Astrocyte (in vitro differentiated cells and primary cell): Measurements from ENCODE around the gene TBC1D14. TPM values are rescaled to one million over a fixed set of nuclear protein-coding genes. Genes with fewer than 3 reads are reported as not detected.

Source experiments
- DNase-seq: peaks from one replicate; pipeline ENCODE4 v3.0.0-alpha.2; 2010; ENCODE audit warnings: low read depth
- FAIRE-seq: peaks from 2 replicates; lab custom pipeline; 2011; peaks lifted over from hg19 to GRCh38; lab: Jason Lieb, UNC
- H2AFZ ChIP-seq: 2 replicates; pipeline ENCODE4 v1.6.0; 2012; ENCODE audit warnings: low read depth, low read length, inconsistent platforms
- H3K27ac ChIP-seq: 2 replicates; pipeline ENCODE4 v1.5.1; 2011; ENCODE audit warnings: low read depth, low read length, inconsistent platforms
- H3K27me3 ChIP-seq: 2 replicates; pipeline ENCODE4 v1.6.0; 2011; ENCODE audit warnings: low read length, inconsistent platforms; ENCODE audit not compliant: insufficient read depth
- H3K36me3 ChIP-seq: 2 replicates; pipeline ENCODE4 v1.5.1; 2011; ENCODE audit warnings: low read length, inconsistent platforms; ENCODE audit not compliant: insufficient read depth
- H3K4me1 ChIP-seq: 2 replicates; pipeline ENCODE4 v1.5.1; 2011; ENCODE audit warnings: low read length, inconsistent platforms; ENCODE audit not compliant: insufficient read depth
- H3K4me2 ChIP-seq: 2 replicates; pipeline ENCODE4 v1.6.0; 2012; ENCODE audit warnings: low read length, inconsistent platforms
- H3K4me3 ChIP-seq: 2 replicates; pipeline ENCODE4 v1.5.1; 2011; ENCODE audit warnings: low read depth, mild to moderate bottlenecking, low read length, inconsistent platforms; ENCODE audit not compliant: insufficient read depth
- H3K79me2 ChIP-seq: 2 replicates; pipeline ENCODE4 v1.6.0; 2012; ENCODE audit warnings: mild to moderate bottlenecking, low read length, inconsistent platforms; ENCODE audit not compliant: insufficient read depth
- H3K9ac ChIP-seq: 2 replicates; pipeline ENCODE4 v1.6.0; 2012; ENCODE audit warnings: mild to moderate bottlenecking, low read length, inconsistent platforms
- H3K9me3 ChIP-seq: 2 replicates; pipeline ENCODE4 v1.5.1; 2012; ENCODE audit warnings: low read depth, mild to moderate bottlenecking, low read length, inconsistent platforms; ENCODE audit not compliant: insufficient read depth
- H4K20me1 ChIP-seq: 2 replicates; pipeline ENCODE4 v1.6.0; 2012; ENCODE audit warnings: low read length, inconsistent platforms; ENCODE audit not compliant: insufficient read depth
- H3K27ac Mint-ChIP-seq: one replicate; pipeline ENCODE4 v1.8.0; 2021; ENCODE audit warnings: mild to moderate bottlenecking, mixed read lengths; ENCODE audit not compliant: unreplicated experiment
- H3K27me3 Mint-ChIP-seq: one replicate; pipeline ENCODE4 v1.8.0; 2021; ENCODE audit warnings: low read depth, mixed read lengths; ENCODE audit not compliant: unreplicated experiment
- H3K36me3 Mint-ChIP-seq: one replicate; pipeline ENCODE4 v1.8.0; 2021; ENCODE audit warnings: low read depth, mixed read lengths; ENCODE audit not compliant: unreplicated experiment
- H3K4me1 Mint-ChIP-seq: one replicate; pipeline ENCODE4 v1.8.0; 2021; ENCODE audit warnings: low read depth, mixed read lengths; ENCODE audit not compliant: unreplicated experiment
- H3K4me3 Mint-ChIP-seq: one replicate; pipeline ENCODE4 v1.8.0; 2021; ENCODE audit warnings: mild to moderate bottlenecking, moderate library complexity, mixed read lengths; ENCODE audit not compliant: unreplicated experiment
- H3K9me3 Mint-ChIP-seq: one replicate; pipeline ENCODE4 v1.8.0; 2021; ENCODE audit warnings: mild to moderate bottlenecking, mixed read lengths; ENCODE audit not compliant: unreplicated experiment
- CTCF ChIP-seq: IDR thresholded peaks from 2 replicates; pipeline ENCODE4 v1.5.1; 2011; ENCODE audit warnings: low read depth, mild to moderate bottlenecking, inconsistent platforms, low read length, moderate library complexity; ENCODE audit not compliant: insufficient read depth
- EZH2 ChIP-seq: IDR thresholded peaks from 2 replicates; pipeline ENCODE4 v1.6.1; 2012; ENCODE audit warnings: mild to moderate bottlenecking, low read length, inconsistent platforms; ENCODE audit not compliant: insufficient read depth
- total RNA-seq: library from RNA; stranded (reverse); gene quantifications from 2 replicates; pipeline ENCODE4 v1.2.1, GENCODE V29; 2021

TBC1D14 gene
- total RNA-seq, 1 donor from 2014 or later = 30.4 TPM

- peak overlapping the region; percentile 84 for H3K9ac ChIP-seq
- peaks cover 3% of the 10 kb centered on the region for H3K36me3 ChIP-seq
- Mint-ChIP-seq H3K4me3 (peak overlapping the region; percentile 92), H3K4me1 (peaks cover 3% of the 10 kb centered on the region), H3K27ac (peak overlapping the region; percentile 94), H3K9me3 (no peaks in the 10 kb centered on the region), H3K36me3 (peaks cover 4% of the 10 kb centered on the region), H3K27me3 (peaks cover 24% of the 10 kb centered on the region)
- peak overlapping the region; percentile 66 for H3K27ac ChIP-seq
- H3K9me3 ChIP-seq = no peaks in the 10 kb centered on the region
- TF ChIP-seq EZH2 = no peak
- TF ChIP-seq CTCF = no peak
- H3K27me3 ChIP-seq = peaks cover 10% of the 10 kb centered on the region
- H4K20me1 ChIP-seq = peaks cover 30% of the 10 kb centered on the region
- H3K4me2 ChIP-seq = peak overlapping the region; percentile 99
- peak overlapping the region; percentile 77 for H3K4me3 ChIP-seq
- H2AFZ ChIP-seq = peak overlapping the region; percentile 93
- DNase-seq (no peak), FAIRE-seq (no peak)
- peaks cover 16% of the 10 kb centered on the region for H3K4me1 ChIP-seq
- H3K79me2 ChIP-seq = peaks cover 39% of the 10 kb centered on the region
Observed at GRCh38 chr4:7068883-7069282, 159.3 kb downstream of the TBC1D14 start.

- peak; percentile 34 for FAIRE-seq
Observed at GRCh38 chr4:7070729-7071511, 161.3 kb downstream of the TBC1D14 start.

More at GRCh38 chr4:7070729-7071511, 161.3 kb downstream of the TBC1D14 start:
- no peak overlapping the region for H3K9ac ChIP-seq
- no peak overlapping the region for H3K27ac Mint-ChIP-seq
- no peaks in the 10 kb centered on the region for H3K4me1 Mint-ChIP-seq
- peak; percentile 22 for DNase-seq
- TF ChIP-seq CTCF = peak; percentile 98
- no peak for TF ChIP-seq EZH2
- no peak overlapping the region for H3K27ac ChIP-seq
- no peak overlapping the region for H3K4me3 ChIP-seq
- peaks cover 3% of the 10 kb centered on the region for H3K9me3 Mint-ChIP-seq
- H3K4me3 Mint-ChIP-seq = no peak overlapping the region
- H3K27me3 Mint-ChIP-seq = peaks cover 24% of the 10 kb centered on the region
- no peak overlapping the region for H2AFZ ChIP-seq
- H3K4me2 ChIP-seq = no peak overlapping the region
- peaks cover 19% of the 10 kb centered on the region for H3K79me2 ChIP-seq
- peaks cover 10% of the 10 kb centered on the region for H3K27me3 ChIP-seq
- no peaks in the 10 kb centered on the region for H3K36me3 ChIP-seq
- peaks cover 16% of the 10 kb centered on the region for H3K4me1 ChIP-seq
- no peaks in the 10 kb centered on the region for H3K9me3 ChIP-seq
- H3K36me3 Mint-ChIP-seq = peaks cover 2% of the 10 kb centered on the region
- H4K20me1 ChIP-seq = peaks cover 14% of the 10 kb centered on the region
